SHP77 (cell line): ENCODE measurements around the gene PNPO.
"Not testable (repeated sequence)": the region's sequence is repeated elsewhere in the genome, so short reads cannot be mapped to it uniquely, and the experiment has no call there.

Source experiments
- DNase-seq, 2 experiments: peaks; one replicate each; lab custom pipeline; 2025; lab: John Stamatoyannopoulos, UW

The PNPO gene

GRCh38 chr17:47975189-47975822 is 33.9 kb downstream of the PNPO start:
- no peak for DNase-seq

- no peak for DNase-seq
Measured at GRCh38 chr17:47975823-47976205, 34.4 kb downstream of the PNPO start.

- peak; percentile 49 to 55 for DNase-seq
Measured at GRCh38 chr17:47978324-47978723, 37.0 kb downstream of the PNPO start.

GRCh38 chr17:47980541-47980940 is 39.2 kb downstream of the PNPO start:
- DNase-seq = no peak

- DNase-seq = no peak
Measured at GRCh38 chr17:47981462-47981861, 40.1 kb downstream of the PNPO start.

GRCh38 chr17:47982091-47982617 is 40.8 kb downstream of the PNPO start:
- no peak for DNase-seq

GRCh38 chr17:47982645-47983390 is 41.4 kb downstream of the PNPO start:
- DNase-seq = no peak

- DNase-seq = no peak
Measured at GRCh38 chr17:47983492-47984223, 42.3 kb downstream of the PNPO start.

- no peak for DNase-seq
Measured at GRCh38 chr17:47986520-47986919, 45.1 kb downstream of the PNPO start.

- DNase-seq = peak; percentile 28 to 60
Measured at GRCh38 chr17:47987240-47987835, 46.0 kb downstream of the PNPO start.

- not testable (repeated sequence) for DNase-seq
Measured at GRCh38 chr17:47988445-47988844, 47.1 kb downstream of the PNPO start.

GRCh38 chr17:47989159-47989558 is 47.8 kb downstream of the PNPO start:
- DNase-seq = no peak

- DNase-seq = no peak
Measured at GRCh38 chr17:47989700-47990099, 48.3 kb downstream of the PNPO start.

- DNase-seq = no peak
Measured at GRCh38 chr17:47990962-47991731, 49.8 kb downstream of the PNPO start.

- no peak for DNase-seq
Measured at GRCh38 chr17:47992216-47992615, 50.8 kb downstream of the PNPO start.

- DNase-seq = no peak
Measured at GRCh38 chr17:47993031-47993564, 51.7 kb downstream of the PNPO start.

GRCh38 chr17:47993964-47994363 is 52.6 kb downstream of the PNPO start:
- no peak for DNase-seq

GRCh38 chr17:47994724-47995123 is 53.4 kb downstream of the PNPO start:
- no peak for DNase-seq

- no peak for DNase-seq
Measured at GRCh38 chr17:47995241-47995935, 54.0 kb downstream of the PNPO start.

- no peak for DNase-seq
Measured at GRCh38 chr17:47996201-47996600, 54.8 kb downstream of the PNPO start.

GRCh38 chr17:47997586-47997985 is 56.2 kb downstream of the PNPO start:
- DNase-seq = no peak
